ENCODE results near the gene RPA1.

GRCh38 chr17:1875597-1875996, 45.8 kb downstream of the RPA1 start:
- TF ChIP-seq CTCF (IDR thresholded peaks at IDR 0.05; ENCODE audit: poor library complexity) (no peak), EZH2 (IDR thresholded peaks at IDR 0.05; ENCODE audit: borderline replicate concordance) (no peak), EZH2phosphoT487 (IDR thresholded peaks at IDR 0.05; ENCODE audit: low read depth, severe bottlenecking, unreplicated experiment) (no peak)
